Erythroblast (primary cell): ENCODE data around the gene DUSP6.

Experiments
- GATA1 ChIP-seq: IDR thresholded peaks from 2 replicates; pipeline ENCODE4 v1.6.1; 2011; ENCODE audit warnings: low read depth, mild to moderate bottlenecking, control low read depth, low read length, moderate library complexity
- POLR2A ChIP-seq: IDR thresholded peaks from 2 replicates; pipeline ENCODE4 v1.6.1; 2011; ENCODE audit warnings: mild to moderate bottlenecking, low read length

DNA sequence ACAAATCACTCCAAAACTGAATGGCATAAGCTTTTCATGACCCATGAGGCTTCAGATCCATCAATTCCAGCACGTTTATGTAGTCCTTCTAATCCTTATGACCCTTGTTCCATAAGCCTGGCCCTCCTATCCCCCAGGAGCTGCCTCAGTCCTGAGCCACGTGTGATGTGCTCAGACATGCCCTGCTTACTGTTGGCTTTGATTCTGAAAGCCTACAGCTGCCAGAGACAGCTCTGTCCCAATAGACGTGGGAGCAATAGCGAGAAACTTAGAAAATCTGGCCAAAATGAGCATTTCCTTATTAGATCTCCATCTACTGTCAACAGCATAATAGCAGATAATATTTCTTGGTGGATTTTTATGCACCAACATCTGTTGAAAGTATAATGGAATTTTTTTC is 33.2 kb downstream of the DUSP6 start:
- TF ChIP-seq POLR2A (no peak), GATA1 (no peak)
